ENCODE measurements around the gene BRD1. TPM values are rescaled to one million over a fixed set of nuclear protein-coding genes. Genes with fewer than 3 reads are reported as not detected.

The BRD1 gene
- total and polyA plus RNA-seq, 7 donors = 7.9 to 22.9 (median 16.9) TPM

DNA sequence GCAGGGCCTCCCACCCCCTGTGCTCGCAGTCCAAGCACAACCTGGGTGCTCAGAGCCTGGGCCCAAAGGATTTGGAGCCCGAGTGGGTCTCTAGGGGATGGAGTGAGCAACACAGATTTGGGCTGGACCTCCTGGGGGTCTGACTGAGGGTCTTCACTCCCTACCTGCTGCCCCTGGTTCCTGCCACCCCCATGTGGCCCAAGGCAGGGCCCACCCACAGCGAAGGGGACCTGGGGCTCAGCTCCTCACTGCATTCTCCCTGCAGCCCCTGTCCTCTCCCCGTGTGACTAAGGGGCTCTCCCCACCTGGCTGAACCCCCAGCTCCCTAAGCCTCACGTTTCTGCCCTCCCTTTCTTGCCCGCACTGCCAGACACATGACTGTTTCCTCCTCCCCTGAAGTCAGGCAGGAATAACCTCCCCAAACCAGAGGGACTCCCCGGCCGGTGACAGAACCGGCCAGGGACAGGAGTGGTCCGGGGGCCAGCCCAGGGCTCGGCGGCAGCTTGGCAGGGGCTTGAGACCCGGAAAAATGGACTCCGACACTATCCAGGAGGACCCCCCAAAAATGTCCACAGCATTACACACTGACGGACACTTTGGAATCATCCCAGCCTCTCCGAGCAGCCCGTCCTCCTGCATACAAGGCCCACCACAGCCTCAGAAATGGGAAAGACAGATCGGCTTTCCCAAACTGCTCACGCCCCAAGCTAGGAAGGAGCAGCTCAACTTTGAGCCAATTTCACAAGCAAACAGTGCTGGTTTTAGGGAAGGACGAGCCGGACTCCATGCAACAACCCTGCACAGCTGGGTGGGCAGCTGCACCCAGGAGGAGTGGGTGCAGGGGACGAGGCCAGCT lies 57.8 kb downstream of the BRD1 start:
- Histone ChIP-seq H3K27ac (peak overlapping the region; percentile 82), H3K36me3 (ENCODE audit: insufficient read depth in 1 of 2, low read depth in 1 of 2) (peaks cover 0 to 31% of the 10 kb centered on the region in 2 donors), H3K27me3 (ENCODE audit: insufficient read depth in 3 of 3, low read length in 2 of 3) (no peaks in the 10 kb centered on the region), H3K9me3 (peaks cover 9% of the 10 kb centered on the region), H3K4me1 (peaks cover 10% of the 10 kb centered on the region), H3K4me3 (no peak overlapping the region)
- intact Hi-C loops (cut with DNase I) = loop anchor here (5.0 to 10.0 kb wide), 4 partner anchors 152 to 437 kb away; no protein-coding TSS in a partner anchor
- ATAC-seq = peak in 1 of 4 donors; percentile 3
- TF ChIP-seq, protein P1, sequence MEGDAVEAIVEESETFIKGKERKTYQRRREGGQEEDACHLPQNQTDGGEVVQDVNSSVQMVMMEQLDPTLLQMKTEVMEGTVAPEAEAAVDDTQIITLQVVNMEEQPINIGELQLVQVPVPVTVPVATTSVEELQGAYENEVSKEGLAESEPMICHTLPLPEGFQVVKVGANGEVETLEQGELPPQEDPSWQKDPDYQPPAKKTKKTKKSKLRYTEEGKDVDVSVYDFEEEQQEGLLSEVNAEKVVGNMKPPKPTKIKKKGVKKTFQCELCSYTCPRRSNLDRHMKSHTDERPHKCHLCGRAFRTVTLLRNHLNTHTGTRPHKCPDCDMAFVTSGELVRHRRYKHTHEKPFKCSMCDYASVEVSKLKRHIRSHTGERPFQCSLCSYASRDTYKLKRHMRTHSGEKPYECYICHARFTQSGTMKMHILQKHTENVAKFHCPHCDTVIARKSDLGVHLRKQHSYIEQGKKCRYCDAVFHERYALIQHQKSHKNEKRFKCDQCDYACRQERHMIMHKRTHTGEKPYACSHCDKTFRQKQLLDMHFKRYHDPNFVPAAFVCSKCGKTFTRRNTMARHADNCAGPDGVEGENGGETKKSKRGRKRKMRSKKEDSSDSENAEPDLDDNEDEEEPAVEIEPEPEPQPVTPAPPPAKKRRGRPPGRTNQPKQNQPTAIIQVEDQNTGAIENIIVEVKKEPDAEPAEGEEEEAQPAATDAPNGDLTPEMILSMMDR (IDR thresholded peaks at IDR 0.05) = no peak
- WGBS, 3 donors = 80 to 81% (median 80%) methylated on average over 22 of the region's 22 CpGs
- peak; percentile 11 to 34 for DNase-seq

DNA sequence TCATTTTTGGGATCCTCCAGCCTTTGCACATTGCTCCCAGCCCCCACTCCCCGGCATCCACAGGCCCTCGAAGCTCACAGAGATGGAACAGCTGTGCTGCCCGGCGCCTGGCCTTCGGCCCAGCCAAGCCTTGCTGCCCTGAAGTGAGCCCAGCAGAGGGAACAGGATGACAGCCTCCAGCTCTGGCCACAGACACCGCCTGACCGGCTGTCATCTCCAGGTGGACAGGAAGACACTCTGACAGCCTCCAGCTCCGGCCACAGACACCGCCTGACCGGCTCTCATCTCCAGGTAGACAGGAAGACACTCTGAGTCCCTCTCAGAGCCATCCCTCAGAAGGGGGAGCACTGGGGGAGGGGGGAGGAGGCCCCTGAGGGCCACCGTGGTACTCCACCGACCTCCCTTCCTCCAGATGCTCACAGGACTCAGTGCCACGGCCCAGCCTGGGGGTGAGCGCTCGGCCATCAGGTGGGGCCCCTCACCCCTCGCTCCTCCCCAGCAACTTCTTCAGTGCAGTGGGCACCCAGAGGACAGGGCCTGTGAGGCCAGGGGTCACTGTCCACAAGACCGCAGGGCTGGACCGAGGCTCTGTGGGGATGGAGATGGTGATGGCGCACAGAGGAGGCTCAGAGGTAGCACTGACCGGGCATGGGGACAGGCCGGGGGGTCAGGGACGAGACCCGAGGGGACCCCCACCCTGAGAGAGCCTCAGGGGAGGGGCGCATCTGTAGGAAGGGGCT lies 58.6 kb downstream of the BRD1 start:
- peaks cover 10% of the 10 kb centered on the region for H3K4me1 ChIP-seq
- no peaks in the 10 kb centered on the region for H3K27me3 ChIP-seq (ENCODE audit: insufficient read depth in 3 of 3, low read length in 2 of 3)
- H3K36me3 ChIP-seq (ENCODE audit: insufficient read depth in 1 of 2, low read depth in 1 of 2) = peaks cover 0 to 23% of the 10 kb centered on the region in 2 donors
- WGBS, 3 donors = 33 to 36% (median 36%) methylated on average over 20 to 24 of the region's 24 CpGs
- TF ChIP-seq, protein P1 (IDR thresholded peaks at IDR 0.05) = no peak
- H3K27ac ChIP-seq = peak overlapping the region; percentile 82
- peak; percentile 62 to 87 for DNase-seq
- H3K9me3 ChIP-seq = peaks cover 9% of the 10 kb centered on the region
- no peak overlapping the region for H3K4me3 ChIP-seq
- intact Hi-C loops (cut with DNase I) = loop anchor here (5.0 to 10.0 kb wide), 4 partner anchors 153 to 438 kb away; no protein-coding TSS in a partner anchor
- ATAC-seq = peak; percentile 89 to 93 (median 90)

DNA sequence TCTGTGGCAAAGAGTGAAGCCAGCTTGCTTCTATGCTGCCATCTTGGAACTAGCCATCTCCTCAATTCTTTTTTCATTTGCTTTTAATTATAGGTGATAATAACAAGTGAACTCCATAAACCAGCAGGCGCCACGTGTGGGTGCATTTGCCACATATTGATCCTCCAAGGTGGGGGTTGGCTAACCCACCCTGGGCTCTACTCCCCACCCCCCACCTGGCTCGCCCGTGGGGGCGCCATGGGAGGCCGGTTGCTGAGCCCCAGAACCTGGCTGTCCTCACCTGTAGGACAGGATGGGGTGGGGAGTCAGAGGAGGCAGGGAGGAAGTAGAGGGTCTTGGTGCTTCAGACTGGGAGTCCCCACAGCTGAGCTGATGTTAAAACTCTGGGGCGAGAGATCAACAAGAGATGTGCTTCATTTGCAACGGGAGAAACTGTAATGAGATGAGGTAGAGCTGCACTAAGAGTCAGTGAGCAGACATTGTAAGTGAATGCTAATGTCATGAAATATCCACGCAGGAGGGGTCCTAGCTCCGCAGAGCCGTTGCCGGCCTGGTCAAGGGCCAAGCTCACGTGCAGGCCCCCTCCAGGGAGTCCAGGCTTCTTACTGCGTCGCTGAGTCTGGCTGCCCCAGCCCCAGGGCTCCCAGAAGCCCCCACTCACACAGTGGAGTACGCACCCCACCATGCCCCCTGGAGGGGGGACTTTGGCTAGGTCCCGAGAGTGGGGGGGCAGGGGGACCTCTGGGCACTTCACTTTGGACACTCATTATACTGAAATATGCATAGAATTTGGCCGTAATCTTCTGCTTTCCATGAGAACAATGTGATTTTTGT lies 59.4 kb downstream of the BRD1 start:
- 51 to 56% (median 56%) methylated on average over 18 of the region's 18 CpGs for WGBS, 3 donors
- H3K36me3 ChIP-seq (ENCODE audit: insufficient read depth in 1 of 2, low read depth in 1 of 2) = peaks cover 0 to 14% of the 10 kb centered on the region in 2 donors
- H3K4me3 ChIP-seq = no peak overlapping the region
- peaks cover 9% of the 10 kb centered on the region for H3K9me3 ChIP-seq
- DNase-seq (peak; percentile 17 to 44), ATAC-seq (peak in 1 of 4 donors; percentile 7)
- H3K27ac ChIP-seq = no peak overlapping the region
- intact Hi-C loops (cut with DNase I) = loop anchor here (5.0 to 10.0 kb wide), 4 partner anchors 154 to 439 kb away; no protein-coding TSS in a partner anchor
- TF ChIP-seq, protein P1 (IDR thresholded peaks at IDR 0.05) = no peak
- H3K27me3 ChIP-seq (ENCODE audit: insufficient read depth in 3 of 3, low read length in 2 of 3) = no peaks in the 10 kb centered on the region
- peaks cover 10% of the 10 kb centered on the region for H3K4me1 ChIP-seq

DNA sequence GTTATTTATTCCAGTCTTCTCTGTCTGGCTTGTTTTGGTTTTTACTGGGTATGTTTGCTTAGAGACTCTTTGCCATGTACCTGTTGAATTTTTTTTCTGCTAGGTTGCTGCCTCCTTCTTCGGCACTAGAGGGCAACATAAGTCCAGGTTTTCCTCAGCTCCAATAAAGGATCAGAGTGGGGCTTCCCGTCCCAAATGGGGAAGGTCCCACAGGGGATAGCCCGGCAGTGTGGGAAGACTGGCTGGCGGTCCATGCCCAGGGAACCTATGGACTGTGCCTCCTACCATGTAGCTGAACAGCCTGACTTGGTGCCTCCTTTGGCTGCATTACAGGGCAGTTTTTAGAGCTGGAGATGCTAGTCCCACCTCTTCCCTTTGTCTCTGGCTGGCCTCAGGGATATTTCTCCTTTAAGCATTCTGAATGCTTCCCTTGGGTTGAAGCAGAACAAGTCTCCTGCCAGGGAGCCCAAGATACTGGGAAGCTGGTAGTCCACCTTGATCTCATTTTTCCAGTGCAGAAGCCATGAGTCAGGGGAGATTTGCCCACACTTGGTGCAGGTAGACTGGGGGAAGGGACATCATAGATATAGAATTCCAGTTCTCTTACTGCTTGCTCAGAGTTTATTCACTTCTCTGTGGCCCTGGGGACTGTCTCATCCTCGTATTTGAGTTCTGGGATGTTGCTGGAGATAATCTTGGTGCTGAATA lies 60.2 kb downstream of the BRD1 start:
- no peak overlapping the region for H3K4me3 ChIP-seq
- H3K27ac ChIP-seq = no peak overlapping the region
- WGBS, 3 donors = 29 to 45% (median 44%) methylated on average over 5 of the region's 5 CpGs
- no peaks in the 10 kb centered on the region for H3K27me3 ChIP-seq (ENCODE audit: insufficient read depth in 3 of 3, low read length in 2 of 3)
- peaks cover 10% of the 10 kb centered on the region for H3K4me1 ChIP-seq
- peaks cover 0 to 8% of the 10 kb centered on the region in 2 donors for H3K36me3 ChIP-seq (ENCODE audit: insufficient read depth in 1 of 2, low read depth in 1 of 2)
- H3K9me3 ChIP-seq = peaks cover 9% of the 10 kb centered on the region
- peak; percentile 14 to 52 for DNase-seq
- TF ChIP-seq, protein P1 (IDR thresholded peaks at IDR 0.05) = peak; percentile 68
- peak; percentile 18 to 63 (median 25) for ATAC-seq
- intact Hi-C loops (cut with DNase I) = loop anchor here (1.0 to 10.0 kb wide), 5 partner anchors 155 to 440 kb away; no protein-coding TSS in a partner anchor
